IgD-negative memory B cell (primary cell): ENCODE measurements around the gene GLI3. TPM values are rescaled to one million over a fixed set of nuclear protein-coding genes. Genes with fewer than 3 reads are reported as not detected.

Experiments
- H3K27ac Mint-ChIP-seq, 3 donors: one replicate each; pipeline ENCODE4 v1.8.0; 2020 to 2022; ENCODE audit warnings: mild to moderate bottlenecking in 3 of 3, mixed read lengths in 3 of 3, moderate library complexity in 1 of 3
- H3K27me3 Mint-ChIP-seq: one replicate; pipeline ENCODE4 v1.8.0; 2021; ENCODE audit warnings: mixed read lengths
- H3K36me3 Mint-ChIP-seq: one replicate; pipeline ENCODE4 v1.8.0; 2020; ENCODE audit warnings: mild to moderate bottlenecking, mixed read lengths
- H3K4me1 Mint-ChIP-seq, 3 donors: one replicate each; pipeline ENCODE4 v1.8.0; 2020 to 2022; ENCODE audit warnings: mixed read lengths in 3 of 3, mild to moderate bottlenecking in 1 of 3
- H3K4me3 Mint-ChIP-seq, 4 donors: one replicate each; pipeline ENCODE4 v1.8.0; 2020 to 2022; ENCODE audit warnings: mild to moderate bottlenecking in 4 of 4, mixed read lengths in 4 of 4, moderate library complexity in 3 of 4
- H3K9me3 Mint-ChIP-seq, 3 donors: one replicate each; pipeline ENCODE4 v1.8.0; 2020 to 2021; ENCODE audit warnings: mixed read lengths in 3 of 3, mild to moderate bottlenecking in 1 of 3
- polyA plus RNA-seq: library from polyadenylated mRNA; unstranded; fragments of 300-500 nt; fragmentation: Illumina TruSeq; gene quantifications from one replicate; pipeline ENCODE4 v1.2.3, GENCODE V29; 2021

Gene GLI3
- polyA plus RNA-seq, 1 donor from 2014 or later: not detected

DNA sequence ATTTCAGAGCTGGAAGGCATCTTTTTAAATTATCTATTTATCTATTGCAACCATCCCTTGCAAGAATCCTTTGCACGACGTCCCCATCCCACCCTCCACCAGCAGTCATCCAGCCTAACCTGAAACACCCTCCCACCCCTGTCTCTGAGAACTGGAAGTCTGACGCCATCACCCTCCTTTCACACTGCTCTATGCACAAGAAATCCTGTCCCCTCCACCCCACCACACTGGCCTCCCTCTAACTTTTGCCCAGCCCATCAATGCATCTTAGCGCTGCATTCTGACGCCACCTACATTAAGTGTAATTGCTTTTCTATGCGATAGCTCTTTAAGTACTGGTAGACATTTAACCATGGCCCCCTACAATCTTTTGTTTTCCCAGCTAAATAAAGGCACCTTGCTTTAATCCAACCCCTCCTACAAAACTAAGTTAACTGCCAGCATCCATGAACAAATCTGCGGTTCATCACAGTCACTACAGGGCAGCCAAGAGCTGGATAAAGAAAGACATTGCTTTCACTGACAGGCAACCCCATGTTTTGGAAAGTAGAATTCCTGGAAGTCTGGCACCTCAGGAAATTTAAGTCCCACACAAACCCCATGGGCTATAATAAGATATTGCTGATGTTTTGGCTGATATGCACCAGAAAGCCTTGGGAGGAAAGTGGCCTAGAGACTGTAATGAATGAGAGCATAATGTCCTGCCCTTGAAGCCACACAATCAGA, 128.0 kb downstream of the GLI3 start:
- H3K27ac Mint-ChIP-seq: no peak overlapping the region
- H3K4me3 Mint-ChIP-seq: no peak overlapping the region
- H3K36me3 Mint-ChIP-seq: no peaks in the 10 kb centered on the region
- H3K27me3 Mint-ChIP-seq: peaks cover 3% of the 10 kb centered on the region
- H3K9me3 Mint-ChIP-seq: peaks cover 0 to 2% (median 0%) of the 10 kb centered on the region in 3 donors
- H3K4me1 Mint-ChIP-seq: no peaks in the 10 kb centered on the region

- H3K4me3 Mint-ChIP-seq: no peak overlapping the region
- H3K27ac Mint-ChIP-seq: no peak overlapping the region
- H3K4me1 Mint-ChIP-seq: no peaks in the 10 kb centered on the region
- H3K27me3 Mint-ChIP-seq: peaks cover 3% of the 10 kb centered on the region
- H3K9me3 Mint-ChIP-seq: peaks cover 0 to 1% (median 0%) of the 10 kb centered on the region in 3 donors
- H3K36me3 Mint-ChIP-seq: no peaks in the 10 kb centered on the region
These were observed 129.3 kb downstream of the GLI3 start for GRCh38 chr7:42107484-42108240.

GRCh38 chr7:42106562-42106961, 130.4 kb downstream of the GLI3 start:
- H3K4me1 Mint-ChIP-seq: no peaks in the 10 kb centered on the region
- H3K27ac Mint-ChIP-seq: no peak overlapping the region
- no peak overlapping the region for H3K4me3 Mint-ChIP-seq
- H3K27me3 Mint-ChIP-seq: peaks cover 3% of the 10 kb centered on the region
- H3K36me3 Mint-ChIP-seq: no peaks in the 10 kb centered on the region
- H3K9me3 Mint-ChIP-seq: no peaks in the 10 kb centered on the region

DNA sequence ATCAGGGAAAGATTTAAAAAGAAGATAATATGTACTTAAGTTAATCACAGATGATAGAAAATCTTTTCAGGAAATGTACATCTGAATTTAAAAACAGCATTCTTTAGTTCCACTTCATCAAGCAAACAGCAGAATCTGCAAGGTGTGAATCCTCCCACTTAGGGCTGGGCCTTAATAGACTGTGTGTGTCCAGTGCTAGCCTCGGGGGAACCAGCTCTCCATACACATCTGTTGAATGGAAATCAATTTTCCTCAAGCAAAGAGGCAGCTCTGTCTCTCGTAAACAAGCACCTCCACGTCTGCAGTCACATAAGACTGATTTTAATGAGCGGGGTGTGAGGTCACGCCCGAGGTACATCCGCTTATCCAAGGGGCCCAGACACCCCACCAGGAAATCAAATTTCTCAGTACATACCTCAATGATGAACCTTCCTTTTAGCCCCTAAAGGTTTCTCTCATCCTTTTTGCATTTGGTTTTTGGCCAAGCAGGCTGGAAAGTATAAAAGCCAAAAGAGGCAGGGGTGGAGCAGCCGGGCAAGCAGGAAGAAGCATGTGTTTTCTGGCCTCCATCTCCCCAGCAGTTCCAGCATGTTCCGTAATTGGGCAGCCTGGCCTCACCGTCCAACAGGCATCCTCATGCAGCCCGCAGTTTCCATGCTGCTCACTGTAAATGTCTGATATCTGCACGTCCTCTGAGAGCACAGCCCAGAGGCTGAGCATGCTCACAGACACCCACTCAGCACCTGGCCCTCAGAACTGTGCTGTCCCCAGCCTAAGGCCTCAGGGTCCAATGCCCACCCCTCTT, 131.3 kb downstream of the GLI3 start:
- no peaks in the 10 kb centered on the region for H3K36me3 Mint-ChIP-seq
- no peak overlapping the region for H3K27ac Mint-ChIP-seq
- H3K4me3 Mint-ChIP-seq: no peak overlapping the region
- H3K9me3 Mint-ChIP-seq: no peaks in the 10 kb centered on the region
- no peaks in the 10 kb centered on the region for H3K4me1 Mint-ChIP-seq
- peaks cover 3% of the 10 kb centered on the region for H3K27me3 Mint-ChIP-seq

DNA sequence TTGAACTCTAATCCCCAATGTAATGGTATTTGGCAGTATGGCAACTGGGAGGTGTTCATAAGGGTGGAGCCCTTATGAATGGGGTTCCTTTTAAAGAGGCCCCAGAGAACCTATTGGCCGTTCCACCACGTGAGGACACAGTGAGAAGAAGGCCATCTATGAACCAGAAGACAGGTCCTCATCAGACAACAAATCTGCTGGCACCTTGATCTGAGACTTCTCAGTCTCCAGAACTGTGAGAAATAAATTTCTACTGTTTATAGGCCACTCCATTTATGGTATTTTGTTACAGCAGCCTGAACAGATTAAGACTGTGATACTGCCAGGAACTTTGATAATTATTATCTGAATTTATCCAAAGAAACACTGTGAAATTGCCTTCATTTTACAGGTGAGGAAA, 132.3 kb downstream of the GLI3 start:
- H3K36me3 Mint-ChIP-seq: no peaks in the 10 kb centered on the region
- H3K27ac Mint-ChIP-seq: no peak overlapping the region
- no peaks in the 10 kb centered on the region for H3K9me3 Mint-ChIP-seq
- H3K4me1 Mint-ChIP-seq: no peaks in the 10 kb centered on the region
- peaks cover 3% of the 10 kb centered on the region for H3K27me3 Mint-ChIP-seq
- no peak overlapping the region for H3K4me3 Mint-ChIP-seq

GRCh38 chr7:42104231-42104630, 132.8 kb downstream of the GLI3 start:
- Mint-ChIP-seq H3K27ac (no peak overlapping the region), H3K27me3 (peaks cover 3% of the 10 kb centered on the region), H3K36me3 (no peaks in the 10 kb centered on the region), H3K4me3 (no peak overlapping the region), H3K4me1 (no peaks in the 10 kb centered on the region), H3K9me3 (no peaks in the 10 kb centered on the region)

- Mint-ChIP-seq H3K27ac (no peak overlapping the region), H3K27me3 (peaks cover 3% of the 10 kb centered on the region), H3K4me3 (no peak overlapping the region), H3K36me3 (peaks cover 1% of the 10 kb centered on the region), H3K9me3 (no peaks in the 10 kb centered on the region), H3K4me1 (no peaks in the 10 kb centered on the region)
These were observed 133.6 kb downstream of the GLI3 start for GRCh38 chr7:42103456-42103855.

GRCh38 chr7:42103020-42103419, 134.0 kb downstream of the GLI3 start:
- no peak overlapping the region for H3K4me3 Mint-ChIP-seq
- H3K27me3 Mint-ChIP-seq: peaks cover 3% of the 10 kb centered on the region
- H3K4me1 Mint-ChIP-seq: no peaks in the 10 kb centered on the region
- no peak overlapping the region for H3K27ac Mint-ChIP-seq
- no peaks in the 10 kb centered on the region for H3K9me3 Mint-ChIP-seq
- H3K36me3 Mint-ChIP-seq: peaks cover 1% of the 10 kb centered on the region

GRCh38 chr7:42102301-42102700, 134.7 kb downstream of the GLI3 start:
- H3K27ac Mint-ChIP-seq: no peak overlapping the region
- no peak overlapping the region for H3K4me3 Mint-ChIP-seq
- no peaks in the 10 kb centered on the region for H3K27me3 Mint-ChIP-seq
- peaks cover 1% of the 10 kb centered on the region for H3K36me3 Mint-ChIP-seq
- H3K4me1 Mint-ChIP-seq: no peaks in the 10 kb centered on the region
- H3K9me3 Mint-ChIP-seq: no peaks in the 10 kb centered on the region

DNA sequence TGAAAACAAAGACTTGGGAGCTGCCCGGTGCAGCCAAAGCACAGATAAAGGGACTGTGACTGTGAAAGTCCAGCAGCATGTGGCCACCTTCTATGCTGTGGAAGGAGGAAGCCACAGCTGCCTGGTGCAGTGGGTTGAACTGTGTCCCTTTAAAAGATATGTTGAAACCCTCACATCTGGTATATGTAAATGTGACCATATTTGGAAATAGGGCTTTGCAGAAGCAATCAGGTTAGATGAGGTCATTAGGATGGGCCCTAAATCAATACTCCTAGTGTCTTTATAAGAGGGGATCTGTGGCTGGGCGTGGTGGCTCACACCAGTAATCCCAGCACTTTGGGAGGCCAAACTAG, 136.9 kb downstream of the GLI3 start:
- Mint-ChIP-seq H3K4me3 (no peak overlapping the region), H3K36me3 (peaks cover 3% of the 10 kb centered on the region), H3K4me1 (no peaks in the 10 kb centered on the region), H3K27me3 (no peaks in the 10 kb centered on the region), H3K9me3 (no peaks in the 10 kb centered on the region), H3K27ac (no peak overlapping the region)

DNA sequence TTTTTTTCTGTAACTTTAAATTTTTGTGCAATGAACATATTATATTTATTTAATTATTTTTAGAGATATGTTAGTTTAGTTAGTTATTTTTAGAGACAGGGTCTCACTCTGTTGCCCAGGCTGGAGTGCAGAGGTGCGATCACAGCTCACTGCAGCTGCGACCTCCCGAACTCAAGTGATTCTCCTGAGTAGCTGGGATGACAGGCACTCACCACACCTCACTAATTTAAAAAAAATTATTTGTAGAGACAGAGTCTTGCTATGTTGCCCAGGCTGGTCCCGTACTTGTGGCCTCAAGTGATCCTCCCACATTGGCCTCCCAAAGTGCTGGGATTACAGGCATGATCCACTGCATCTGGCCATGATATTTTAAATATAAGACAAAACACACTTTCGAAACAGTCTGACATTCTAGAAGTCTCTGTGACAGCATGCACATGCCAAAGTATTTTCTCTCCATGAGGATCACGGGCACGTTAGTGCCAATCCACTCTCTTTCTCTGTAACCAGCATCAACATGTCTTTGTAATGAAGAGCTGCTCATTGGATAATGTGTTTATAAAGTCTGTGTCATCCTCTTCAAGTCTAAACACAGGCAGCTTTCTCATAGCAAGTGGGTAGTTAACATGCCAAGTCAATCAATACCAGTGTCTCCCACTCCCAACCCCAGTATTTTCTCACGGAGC, 137.4 kb downstream of the GLI3 start:
- H3K36me3 Mint-ChIP-seq: peaks cover 3% of the 10 kb centered on the region
- H3K27me3 Mint-ChIP-seq: no peaks in the 10 kb centered on the region
- H3K4me3 Mint-ChIP-seq: no peak overlapping the region
- H3K9me3 Mint-ChIP-seq: no peaks in the 10 kb centered on the region
- H3K4me1 Mint-ChIP-seq: no peaks in the 10 kb centered on the region
- H3K27ac Mint-ChIP-seq: no peak overlapping the region

DNA sequence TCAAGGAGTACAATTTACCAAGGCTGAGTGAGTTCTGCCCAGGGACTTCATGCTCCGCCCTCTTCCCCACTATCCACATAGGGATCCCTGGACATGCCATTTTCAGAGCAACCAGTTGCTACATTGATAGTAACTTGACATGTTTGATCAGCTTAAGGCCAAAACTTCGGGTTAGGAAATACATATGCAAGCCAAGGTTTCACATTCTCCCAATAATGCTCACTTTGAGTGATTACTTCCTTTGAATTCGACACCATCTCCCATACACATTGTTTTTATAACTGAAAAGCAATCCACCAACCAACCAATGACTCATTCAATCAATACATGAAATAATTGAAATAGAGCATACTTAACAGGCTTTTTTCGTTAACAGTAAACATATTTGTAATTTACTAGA, 137.9 kb downstream of the GLI3 start:
- H3K4me3 Mint-ChIP-seq: no peak overlapping the region
- no peaks in the 10 kb centered on the region for H3K27me3 Mint-ChIP-seq
- no peaks in the 10 kb centered on the region for H3K9me3 Mint-ChIP-seq
- H3K4me1 Mint-ChIP-seq: no peaks in the 10 kb centered on the region
- H3K36me3 Mint-ChIP-seq: peaks cover 3% of the 10 kb centered on the region
- no peak overlapping the region for H3K27ac Mint-ChIP-seq

GRCh38 chr7:42097752-42098151, 139.3 kb downstream of the GLI3 start:
- Mint-ChIP-seq H3K4me1 (no peaks in the 10 kb centered on the region), H3K9me3 (no peaks in the 10 kb centered on the region), H3K36me3 (peaks cover 3% of the 10 kb centered on the region), H3K4me3 (no peak overlapping the region), H3K27me3 (no peaks in the 10 kb centered on the region), H3K27ac (no peak overlapping the region)

DNA sequence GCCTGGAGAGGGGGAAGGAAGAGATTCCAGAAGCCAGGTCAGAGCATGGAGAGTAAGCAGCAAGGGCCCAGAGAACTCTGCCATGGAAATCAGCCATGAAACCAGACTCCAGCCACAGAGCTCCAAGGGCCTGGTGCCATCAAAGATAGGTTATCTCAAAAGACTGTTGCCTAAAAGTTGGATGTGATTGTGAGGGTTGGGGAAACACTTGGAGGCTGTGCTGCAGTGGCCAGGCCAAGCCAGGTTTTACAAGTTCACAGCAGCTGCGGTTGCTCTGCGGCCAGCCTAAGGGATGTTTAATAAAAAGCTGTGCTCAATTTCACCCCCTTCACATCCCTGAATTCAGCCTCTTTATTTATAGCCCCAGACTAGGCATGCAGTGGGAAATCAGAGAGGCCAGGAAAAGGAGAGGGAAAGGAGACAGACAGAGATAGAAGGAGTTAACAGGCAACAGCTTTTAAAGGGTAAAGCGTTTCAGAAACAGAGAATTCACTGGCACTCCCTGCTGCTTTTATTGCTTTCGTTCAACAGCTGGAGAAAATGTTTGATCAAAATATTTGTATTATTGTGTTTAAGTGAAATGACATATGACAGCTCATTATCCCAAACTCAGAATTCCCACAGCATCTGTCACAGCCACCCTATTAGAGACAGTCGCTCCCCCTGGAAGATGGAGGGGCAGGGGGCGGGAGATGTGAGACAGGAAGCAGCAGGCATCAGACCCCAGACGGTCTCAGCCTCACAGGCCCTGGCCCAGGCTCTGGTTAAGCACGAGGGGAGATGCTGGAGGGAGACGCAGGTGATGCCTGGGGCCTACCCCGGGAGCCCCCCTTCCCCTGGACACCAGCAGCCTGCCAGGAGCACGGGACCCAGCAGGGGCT, 140.1 kb downstream of the GLI3 start:
- H3K4me3 Mint-ChIP-seq: no peak overlapping the region
- no peak overlapping the region for H3K27ac Mint-ChIP-seq
- no peaks in the 10 kb centered on the region for H3K4me1 Mint-ChIP-seq
- H3K27me3 Mint-ChIP-seq: no peaks in the 10 kb centered on the region
- H3K36me3 Mint-ChIP-seq: peaks cover 3% of the 10 kb centered on the region
- H3K9me3 Mint-ChIP-seq: no peaks in the 10 kb centered on the region
